Body of pancreas (tissue), 4 donors: Measurements from ENCODE around the gene TAF12. TPM values are rescaled to one million over a fixed set of nuclear protein-coding genes. Genes with fewer than 3 reads are reported as not detected.

Source experiments
- ATAC-seq: fragments of 150-250 bp; one replicate; pipeline ENCODE4 v1.9.1; 2016
- DNase-seq, 4 donors: peaks; one replicate each; pipeline ENCODE4 v3.0.0-alpha.2; 2019
- H3K27ac ChIP-seq, 4 donors: fragments of 200-600 bp; sonication (generic); 1 replicate in 3 of 4; 2 replicates in 1 of 4; pipeline versions ENCODE4 v1.5.1 to v1.6.1; 2016 to 2019; ENCODE audit warnings: mild to moderate bottlenecking in 1 of 4, mixed read lengths in 1 of 4, moderate library complexity in 1 of 4
- H3K27me3 ChIP-seq, 2 donors: fragments of 200-600 bp; sonication (generic); one replicate each; pipeline ENCODE4 v1.6.0; 2016; ENCODE audit warnings: mild to moderate bottlenecking in 1 of 2
- H3K36me3 ChIP-seq, 2 donors: fragments of 200-600 bp; sonication (generic); replicated peaks in 1 of 2; 2 replicates each; pipeline ENCODE4 v1.5.1; 2016; ENCODE audit warnings: low read depth in 2 of 2; ENCODE audit not compliant: insufficient read depth in 1 of 2
- H3K4me1 ChIP-seq: fragments of 200-600 bp; sonication (generic); one replicate; pipeline ENCODE4 v1.6.0; 2016
- H3K4me3 ChIP-seq, 2 donors: fragments of 200-600 bp; sonication (generic); 1 replicate in 1 of 2; 2 replicates in 1 of 2; pipeline ENCODE4 v1.5.1; 2016 to 2019
- H3K9me3 ChIP-seq, 3 donors: fragments of 200-600 bp; sonication (generic); 1 replicate in 2 of 3; 2 replicates in 1 of 3; pipeline ENCODE4 v1.5.1; 2016
- POLR2A ChIP-seq, 3 donors: fragments of 450-650 bp; IDR thresholded peaks; one replicate each; pipeline ENCODE4 v1.6.1; 2016; ENCODE audit warnings: antibody characterized with exemption in 3 of 3, mild to moderate bottlenecking in 2 of 3
- WGBS, 2 donors: methylation state at CpG; one replicate each; pipeline ENCODE4 v1.1.5; 2017; 5-methylcytosine and 5-hydroxymethylcytosine counted together
- intact Hi-C: fragments of 100-400 bp; cut with DNase I; formaldehyde crosslinking; loops from one replicate; pipeline ENCODE4 v1.15.1; 2023
- total RNA-seq, 2 donors: library from RNA; depleted of rRNA; stranded (reverse); fragments of >200 nt; gene quantifications; one replicate each; pipeline ENCODE4 v1.1.0, GENCODE V29; 2016
- TF ChIP-seq, protein P1 (sequence below), 7 experiments: fragments of 450-650 bp in 4 of 7; fragments of 200-600 bp in 3 of 7; sonication (generic) in 3 of 7; IDR thresholded peaks; one replicate each; pipeline ENCODE4 v1.5.1; 2016 to 2019; ENCODE audit warnings: antibody characterized with exemption in 7 of 7

The TAF12 gene
- total RNA-seq, 2 donors from 2014 or later, result 11.7 to 11.9 TPM

DNA sequence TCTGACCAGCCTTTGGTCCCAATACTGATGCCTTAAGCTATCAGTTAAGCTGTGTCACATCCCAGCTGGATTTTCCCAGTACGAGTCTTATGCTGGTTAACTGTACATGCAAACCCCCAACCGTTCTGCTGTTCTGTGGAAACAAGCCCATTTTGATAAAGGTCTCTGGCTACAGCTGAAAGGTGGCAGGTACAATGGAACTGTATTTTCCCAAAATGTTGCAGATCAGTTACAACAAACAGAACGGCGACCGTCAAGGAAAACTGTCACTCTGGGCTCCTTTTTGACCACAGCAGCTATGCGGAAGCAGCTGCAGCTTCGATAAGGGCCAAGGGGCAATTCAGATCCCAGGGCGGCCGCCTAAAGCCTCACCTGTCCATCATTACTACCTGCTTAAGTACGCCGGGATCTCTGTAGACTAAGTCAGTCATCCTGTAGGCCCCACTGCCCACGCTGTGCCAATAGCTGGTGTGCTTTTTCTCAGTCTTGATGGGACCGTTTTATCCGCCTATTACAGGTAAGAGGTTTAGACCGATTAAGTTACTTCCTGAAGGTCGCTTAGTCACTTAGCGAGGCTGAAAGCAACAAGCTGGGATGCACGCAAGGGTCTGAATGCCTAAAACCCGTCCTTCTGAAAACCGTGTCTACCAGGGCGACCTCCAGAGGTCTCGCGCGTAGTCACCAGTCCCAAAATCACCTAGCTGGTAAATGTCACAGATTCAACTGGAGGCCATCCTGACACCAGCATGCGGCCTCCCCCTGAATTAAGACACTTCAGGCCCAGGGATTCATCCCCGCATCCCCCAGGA, 61.9 kb downstream of the TAF12 start:
- no peaks in the 10 kb centered on the region for H3K9me3 ChIP-seq
- no peaks in the 10 kb centered on the region for H3K27me3 ChIP-seq
- H3K4me3 ChIP-seq, result peak overlapping the region; percentile 46 to 60
- peak overlapping the region; percentile 70 to 88 (median 76) for H3K27ac ChIP-seq
- 0 to 3% methylated on average over 18 to 26 of the region's 26 CpGs for WGBS, 2 donors
- TF ChIP-seq, protein P1, sequence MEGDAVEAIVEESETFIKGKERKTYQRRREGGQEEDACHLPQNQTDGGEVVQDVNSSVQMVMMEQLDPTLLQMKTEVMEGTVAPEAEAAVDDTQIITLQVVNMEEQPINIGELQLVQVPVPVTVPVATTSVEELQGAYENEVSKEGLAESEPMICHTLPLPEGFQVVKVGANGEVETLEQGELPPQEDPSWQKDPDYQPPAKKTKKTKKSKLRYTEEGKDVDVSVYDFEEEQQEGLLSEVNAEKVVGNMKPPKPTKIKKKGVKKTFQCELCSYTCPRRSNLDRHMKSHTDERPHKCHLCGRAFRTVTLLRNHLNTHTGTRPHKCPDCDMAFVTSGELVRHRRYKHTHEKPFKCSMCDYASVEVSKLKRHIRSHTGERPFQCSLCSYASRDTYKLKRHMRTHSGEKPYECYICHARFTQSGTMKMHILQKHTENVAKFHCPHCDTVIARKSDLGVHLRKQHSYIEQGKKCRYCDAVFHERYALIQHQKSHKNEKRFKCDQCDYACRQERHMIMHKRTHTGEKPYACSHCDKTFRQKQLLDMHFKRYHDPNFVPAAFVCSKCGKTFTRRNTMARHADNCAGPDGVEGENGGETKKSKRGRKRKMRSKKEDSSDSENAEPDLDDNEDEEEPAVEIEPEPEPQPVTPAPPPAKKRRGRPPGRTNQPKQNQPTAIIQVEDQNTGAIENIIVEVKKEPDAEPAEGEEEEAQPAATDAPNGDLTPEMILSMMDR (IDR thresholded peaks at IDR 0.05), result no peak
- no peak for TF ChIP-seq POLR2A (IDR thresholded peaks at IDR 0.05)
- intact Hi-C loops, result no loop called here
- H3K4me1 ChIP-seq, result peaks cover 21% of the 10 kb centered on the region
- ATAC-seq (peak; percentile 23), DNase-seq (peak; percentile 40 to 46 (median 45))
- peaks cover 4 to 13% of the 10 kb centered on the region in 2 donors for H3K36me3 ChIP-seq

DNA sequence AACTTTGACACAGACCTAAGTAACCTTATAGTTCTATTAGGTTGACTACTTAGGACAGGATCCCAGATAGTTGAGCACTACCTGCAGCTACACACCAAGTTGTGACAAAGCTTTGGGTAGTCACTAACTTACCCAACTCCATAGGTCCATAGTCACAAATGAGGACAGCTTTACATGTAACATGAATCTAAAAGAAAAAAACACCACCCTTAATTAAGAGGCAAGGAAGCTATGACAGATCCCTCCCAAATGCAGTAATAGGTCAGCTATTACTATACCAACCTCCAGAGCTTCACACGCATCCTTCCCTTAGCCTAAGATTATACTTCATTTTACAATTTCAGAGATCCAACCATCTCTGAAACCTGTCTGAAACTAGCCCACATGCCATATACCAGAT, 63.5 kb downstream of the TAF12 start:
- H3K27ac ChIP-seq, result no peak overlapping the region
- 81 to 93% methylated on average over 1 of the region's 1 CpG for WGBS, 2 donors
- intact Hi-C loops, result no loop called here
- peaks cover 5 to 13% of the 10 kb centered on the region in 2 donors for H3K36me3 ChIP-seq
- H3K4me1 ChIP-seq, result peaks cover 21% of the 10 kb centered on the region
- no peak for ATAC-seq
- TF ChIP-seq POLR2A (IDR thresholded peaks at IDR 0.05), result no peak
- TF ChIP-seq, protein P1 (IDR thresholded peaks at IDR 0.05), result no peak
- no peaks in the 10 kb centered on the region for H3K9me3 ChIP-seq
- H3K27me3 ChIP-seq, result no peaks in the 10 kb centered on the region
- DNase-seq, result no peak
- no peak overlapping the region for H3K4me3 ChIP-seq

DNA sequence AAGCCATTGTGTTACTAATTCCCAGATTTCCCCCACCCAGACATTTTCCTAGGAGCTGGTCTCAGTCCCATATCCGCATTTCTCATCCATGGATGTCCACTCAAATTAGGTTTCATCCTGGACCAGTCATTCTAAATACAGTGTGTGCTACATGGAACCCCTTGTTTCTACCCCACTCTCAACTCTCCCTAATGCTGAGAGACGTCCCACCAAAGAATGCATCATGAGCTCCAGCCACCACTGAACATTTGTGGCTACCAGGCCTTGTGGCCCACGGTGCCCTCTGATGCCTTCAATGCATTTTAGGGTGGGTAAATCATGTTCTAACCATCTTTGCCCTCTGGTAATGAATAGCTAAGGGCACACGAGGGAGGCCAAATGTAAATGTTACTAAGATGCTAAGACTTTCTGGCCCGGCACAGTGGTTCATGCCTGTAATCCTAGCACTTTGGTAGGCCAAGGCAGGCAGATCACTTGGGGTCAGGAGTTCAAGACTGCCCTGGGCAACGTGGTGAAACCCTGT, 64.1 kb downstream of the TAF12 start:
- intact Hi-C loops, result no loop called here
- TF ChIP-seq, protein P1 (IDR thresholded peaks at IDR 0.05), result no peak
- TF ChIP-seq POLR2A (IDR thresholded peaks at IDR 0.05), result no peak
- Histone ChIP-seq H3K27me3 (no peaks in the 10 kb centered on the region), H3K36me3 (peaks cover 5 to 13% of the 10 kb centered on the region in 2 donors), H3K27ac (no peak overlapping the region), H3K9me3 (no peaks in the 10 kb centered on the region), H3K4me1 (peaks cover 21% of the 10 kb centered on the region), H3K4me3 (no peak overlapping the region)
- DNase-seq (no peak), ATAC-seq (no peak)
- WGBS, 2 donors, result 72 to 82% methylated on average over 6 of the region's 6 CpGs

DNA sequence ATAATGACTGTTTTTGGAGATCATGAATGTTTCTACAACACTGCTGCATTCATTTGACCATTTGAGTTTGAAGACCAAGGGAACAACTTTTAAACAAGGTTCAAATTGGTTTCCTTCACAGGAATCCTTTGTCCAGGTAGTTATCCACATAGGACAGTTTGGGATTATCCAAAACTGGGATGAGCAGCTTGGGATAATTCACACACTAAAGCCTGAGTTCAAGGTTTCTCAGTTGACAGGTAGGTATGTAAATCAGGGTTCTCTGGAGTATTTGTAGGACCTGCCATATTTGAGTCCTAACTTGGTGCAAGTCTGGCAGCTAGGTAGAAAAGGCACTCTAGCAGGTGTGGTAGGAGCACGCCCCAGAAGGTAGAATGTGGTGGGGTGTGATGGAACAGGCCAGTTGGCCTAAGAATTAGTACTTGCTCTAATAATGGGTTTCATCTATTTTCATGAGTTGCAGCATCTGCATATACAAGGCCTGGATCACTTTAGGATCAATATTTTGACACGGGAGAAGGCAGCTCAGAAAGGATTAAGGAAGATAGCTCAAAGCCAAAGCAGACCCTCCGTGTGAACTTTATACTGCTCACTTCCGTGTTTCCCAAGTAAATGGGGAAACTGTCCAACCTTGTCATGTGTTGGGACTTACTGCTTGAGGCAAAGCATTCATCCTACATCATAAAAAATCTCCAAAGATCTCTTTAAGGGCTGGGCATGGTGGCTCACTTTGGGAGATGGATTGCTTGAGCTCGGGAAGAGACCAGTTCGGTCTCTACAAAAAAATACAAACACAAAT, 64.9 kb downstream of the TAF12 start:
- intact Hi-C loops, result no loop called here
- TF ChIP-seq POLR2A (IDR thresholded peaks at IDR 0.05), result peak in 1 of 3 donors; percentile 4
- TF ChIP-seq, protein P1 (IDR thresholded peaks at IDR 0.05), result peak in 1 of 7 experiments; percentile 8
- Histone ChIP-seq H3K27ac (no peak overlapping the region), H3K4me3 (no peak overlapping the region), H3K36me3 (peaks cover 5 to 13% of the 10 kb centered on the region in 2 donors), H3K4me1 (peaks cover 21% of the 10 kb centered on the region), H3K27me3 (no peaks in the 10 kb centered on the region), H3K9me3 (no peaks in the 10 kb centered on the region)
- no peak for ATAC-seq
- WGBS, 2 donors, result 75 to 86% methylated on average over 6 of the region's 6 CpGs
- DNase-seq, result no peak
